Lower lobe of right lung (tissue), 2 donors: ENCODE results near the gene PRKRA. TPM values are rescaled to one million over a fixed set of nuclear protein-coding genes. Genes with fewer than 3 reads are reported as not detected.
A peak's percentile ranks its signal among the peaks of the same experiment; 100 is the strongest.

Source experiments
- ATAC-seq, 2 donors: fragments of 200-7000 bp; cut with Tn5 transposase; one replicate each; pipeline ENCODE4 v1.9.1; 2020 to 2022; ENCODE audit warnings: mild to moderate bottlenecking in 2 of 2, moderate library complexity in 2 of 2
- DNase-seq: peaks from one replicate; pipeline ENCODE4 v3.0.0-alpha.2; 2020
- H3K27ac ChIP-seq: fragments of 200-600 bp; one replicate; pipeline ENCODE4 v1.8.0; 2022
- H3K27me3 ChIP-seq: fragments of 200-600 bp; one replicate; pipeline ENCODE4 v1.8.0; 2022; ENCODE audit warnings: low read depth
- H3K36me3 ChIP-seq: fragments of 200-600 bp; one replicate; pipeline ENCODE4 v1.8.0; 2022; ENCODE audit warnings: mild to moderate bottlenecking
- H3K4me1 ChIP-seq: fragments of 200-600 bp; one replicate; pipeline ENCODE4 v1.8.0; 2022
- H3K4me3 ChIP-seq: fragments of 200-600 bp; one replicate; pipeline ENCODE4 v1.8.0; 2022; ENCODE audit warnings: mild to moderate bottlenecking
- H3K9me3 ChIP-seq: fragments of 200-600 bp; one replicate; pipeline ENCODE4 v1.8.0; 2022
- CTCF ChIP-seq: fragments of 200-600 bp; IDR thresholded peaks from one replicate; pipeline ENCODE4 v1.8.0; 2022; ENCODE audit warnings: antibody characterized with exemption, mild to moderate bottlenecking
- intact Hi-C: fragments of 100-400 bp; cut with DNase I; formaldehyde crosslinking; loops from one replicate; pipeline ENCODE4 v1.11.0; 2022
- total RNA-seq: library from RNA; stranded (reverse); fragmentation: NEBNext Ultra II Directional; extraction: Animal tissue kit (Norgen Biotek cat#: 25700); gene quantifications from one replicate; pipeline ENCODE4 v1.2.1, GENCODE V29; 2021
- donor health status: DM: no; HTN: yes; CAD: no; lungs with severe emphysema.

Gene PRKRA
- total RNA-seq, 1 donor from 2014 or later, result 46.3 TPM

DNA sequence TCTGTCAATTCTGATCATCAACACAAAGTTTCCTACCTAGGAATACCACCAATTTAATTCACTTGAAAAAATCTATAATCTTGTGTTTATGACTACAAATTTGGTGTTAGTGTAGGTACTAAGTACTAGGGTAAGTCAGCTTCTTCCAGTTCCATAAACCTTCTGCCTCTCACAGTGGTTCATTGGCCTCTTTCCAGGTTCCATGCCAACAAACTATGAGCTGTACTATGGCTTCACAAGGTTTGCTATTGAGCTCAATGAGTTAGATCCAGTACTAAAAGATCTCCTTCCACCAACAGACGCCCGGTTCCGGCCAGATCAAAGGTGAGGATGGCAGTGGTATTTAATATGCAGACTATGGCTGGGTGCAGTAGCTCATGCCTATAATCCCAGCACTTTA lies 58.8 kb downstream of the PRKRA start:
- no peak for ATAC-seq
- intact Hi-C loops, result no loop called here
- no peak overlapping the region for H3K4me3 ChIP-seq
- no peaks in the 10 kb centered on the region for H3K4me1 ChIP-seq
- H3K27me3 ChIP-seq, result no peaks in the 10 kb centered on the region
- TF ChIP-seq CTCF, result no peak
- no peak for DNase-seq
- H3K9me3 ChIP-seq, result no peaks in the 10 kb centered on the region
- H3K36me3 ChIP-seq, result no peaks in the 10 kb centered on the region
- H3K27ac ChIP-seq, result no peak overlapping the region

DNA sequence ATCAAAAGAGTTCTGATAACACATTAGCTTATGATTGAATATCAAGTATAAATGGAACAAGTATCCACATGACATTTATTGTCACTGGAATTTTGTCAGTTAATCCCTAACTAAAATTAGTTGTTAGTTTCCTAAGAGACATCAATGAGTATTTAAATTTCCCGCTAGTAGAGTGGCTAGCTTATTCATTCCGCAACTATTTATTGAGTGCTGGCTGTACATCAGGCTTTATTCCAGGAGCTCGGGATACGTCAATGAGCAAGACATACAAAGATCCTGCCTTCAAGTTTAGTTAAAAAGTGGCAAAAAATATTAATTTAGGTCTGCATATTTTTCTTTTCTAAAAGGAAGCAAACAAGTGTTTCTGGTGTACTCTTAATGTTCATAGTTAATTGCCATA lies 59.3 kb downstream of the PRKRA start:
- no peak overlapping the region for H3K4me3 ChIP-seq
- ATAC-seq, result peak in 1 of 2 donors; percentile 66

DNA sequence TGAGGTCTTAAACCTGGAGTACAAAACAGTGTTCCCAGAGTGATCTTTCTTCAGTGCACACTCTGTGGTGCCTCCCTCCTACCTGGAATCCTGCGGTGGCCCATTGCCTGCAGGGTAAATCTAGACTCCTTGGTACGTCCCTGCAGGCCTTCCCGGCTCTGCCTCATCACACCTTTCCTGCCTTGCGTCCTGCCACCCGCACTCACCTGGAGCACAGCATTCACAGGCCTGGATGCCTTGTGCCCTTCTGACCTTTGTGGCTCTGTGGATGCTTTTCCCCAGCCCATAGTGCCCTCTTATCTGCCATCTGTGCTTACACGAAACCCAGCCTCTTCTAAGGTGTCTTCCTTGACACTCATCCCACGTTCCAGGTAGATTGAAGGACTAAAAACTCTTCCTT lies 62.7 kb downstream of the PRKRA start:
- no peak overlapping the region for H3K27ac ChIP-seq
- no peak for TF ChIP-seq CTCF
- no peaks in the 10 kb centered on the region for H3K4me1 ChIP-seq
- intact Hi-C loops, result no loop called here
- no peaks in the 10 kb centered on the region for H3K9me3 ChIP-seq
- ATAC-seq (no peak), DNase-seq (no peak)
- H3K4me3 ChIP-seq, result no peak overlapping the region
- H3K27me3 ChIP-seq, result no peaks in the 10 kb centered on the region
- peaks cover 5% of the 10 kb centered on the region for H3K36me3 ChIP-seq

More for the DNA sequence above, 59.3 kb downstream of the PRKRA start:
- Histone ChIP-seq H3K27ac (no peak overlapping the region), H3K27me3 (no peaks in the 10 kb centered on the region), H3K4me1 (no peaks in the 10 kb centered on the region), H3K36me3 (no peaks in the 10 kb centered on the region), H3K9me3 (no peaks in the 10 kb centered on the region)
- TF ChIP-seq CTCF, result no peak
- intact Hi-C loops, result no loop called here
- no peak for DNase-seq

- H3K9me3 ChIP-seq, result no peaks in the 10 kb centered on the region
- no peaks in the 10 kb centered on the region for H3K27me3 ChIP-seq
- ATAC-seq, result no peak
- no peak for TF ChIP-seq CTCF
- intact Hi-C loops, result no loop called here
- no peaks in the 10 kb centered on the region for H3K4me1 ChIP-seq
- peaks cover 6% of the 10 kb centered on the region for H3K36me3 ChIP-seq
- no peak for DNase-seq
- no peak overlapping the region for H3K27ac ChIP-seq
- no peak overlapping the region for H3K4me3 ChIP-seq
Measured at GRCh38 chr2:178386986-178387597, 63.9 kb downstream of the PRKRA start.

GRCh38 chr2:178385595-178386148 lies 65.3 kb downstream of the PRKRA start:
- H3K4me1 ChIP-seq, result no peaks in the 10 kb centered on the region
- H3K4me3 ChIP-seq, result no peak overlapping the region
- H3K36me3 ChIP-seq, result peaks cover 6% of the 10 kb centered on the region
- no peaks in the 10 kb centered on the region for H3K27me3 ChIP-seq
- DNase-seq, result no peak
- TF ChIP-seq CTCF, result no peak
- no peaks in the 10 kb centered on the region for H3K9me3 ChIP-seq
- no peak overlapping the region for H3K27ac ChIP-seq
- intact Hi-C loops, result no loop called here
- no peak for ATAC-seq
